ENCODE data around the gene CYP2R1. TPM values are rescaled to one million over a fixed set of nuclear protein-coding genes. Genes with fewer than 3 reads are reported as not detected.

Gene CYP2R1
- total and polyA plus RNA-seq, 2 of the 8 experiments (the other 6 are each of a cell fraction or from before 2014, with no cell fraction given): 8.3 to 12.9 TPM

DNA sequence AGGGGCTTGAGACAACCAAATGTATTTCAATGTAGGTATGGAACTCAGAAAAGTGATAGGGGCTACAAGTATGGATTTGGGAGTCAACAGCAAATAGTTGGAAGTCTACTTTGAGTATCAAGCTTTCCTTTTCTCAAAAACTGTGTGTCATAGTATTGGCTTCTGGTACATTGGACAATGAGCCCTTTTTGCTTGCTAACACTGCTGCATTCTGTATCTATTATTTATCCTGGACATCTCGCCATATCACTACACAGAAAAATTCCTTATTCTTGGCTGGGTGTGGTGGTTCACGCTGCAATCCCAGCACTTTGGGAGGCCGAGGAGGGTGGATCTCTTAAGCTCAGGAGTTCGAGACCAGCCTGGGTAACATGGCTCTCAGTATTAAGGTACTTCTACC is 18.4 kb downstream of the CYP2R1 start:
- H3K56ac ChIP-seq (replicated peaks; ENCODE audit: insufficient read length, low read depth, low read length): no peak overlapping the region
- no peak overlapping the region for H3K4ac ChIP-seq (replicated peaks; ENCODE audit: insufficient read length, low read depth, low read length)
- no peaks in the 10 kb centered on the region for H3K9me3 ChIP-seq (ENCODE audit: insufficient read depth in 2 of 2, low read depth in 1 of 2, low read length in 1 of 2)
- WGBS, 2 experiments (ENCODE audit: extremely low coverage in 1 of 2, insufficient coverage in 1 of 2, insufficient read length in 1 of 2, insufficient replicate concordance in 2 of 2, low coverage in 1 of 2, low lambda C conversion rate in 2 of 2, missing lambda C conversion rate in 1 of 2): 94% methylated on average over 4 of the region's 4 CpGs; no CpG with 5 or more reads in 1 of the 2 experiments
- no peak overlapping the region for H3K23ac ChIP-seq (ENCODE audit: insufficient read length)
- no peak overlapping the region for H2BK20ac ChIP-seq (ENCODE audit: low read length)
- no peak overlapping the region for H3K27ac ChIP-seq (ENCODE audit: low read depth, low read length)
- H3K9ac ChIP-seq (replicated peaks in 1 of 4; ENCODE audit: extremely low read depth in 1 of 4, low read depth in 3 of 4, low read length in 3 of 4): no peak overlapping the region
- no peak overlapping the region for H3K14ac ChIP-seq (ENCODE audit: insufficient read length)
- H2AK5ac ChIP-seq (ENCODE audit: low read depth, low read length): no peak overlapping the region
- H2BK120ac ChIP-seq (replicated peaks; ENCODE audit: low read depth, low read length): no peak overlapping the region
- CTCF ChIA-PET (ENCODE audit: partially characterized antibody): no interaction called here
- no peak overlapping the region for H2AFZ ChIP-seq (ENCODE audit: low read length)
- H2BK5ac ChIP-seq (ENCODE audit: low read depth, low read length): no peak overlapping the region
- DNase-seq (ENCODE audit: low read depth in 1 of 2, low spot score in 2 of 2) (no peak), FAIRE-seq (no peak)
- H3K4me1 ChIP-seq (replicated peaks in 1 of 4; ENCODE audit: control insufficient read depth in 3 of 4, insufficient read depth in 4 of 4, low read length in 3 of 4): no peaks in the 10 kb centered on the region
- no peak overlapping the region for H3K18ac ChIP-seq (ENCODE audit: extremely low read depth, low read length)
- H4K20me1 ChIP-seq (replicated peaks in 1 of 2; ENCODE audit: control insufficient read depth in 1 of 2, insufficient read depth in 2 of 2, low read length in 2 of 2): no peaks in the 10 kb centered on the region
- H2BK12ac ChIP-seq (ENCODE audit: low read depth, low read length): no peak overlapping the region
- no peak overlapping the region for H4K91ac ChIP-seq (replicated peaks; ENCODE audit: insufficient read length, low read length)
- H3K79me1 ChIP-seq (ENCODE audit: low read depth, low read length): no peaks in the 10 kb centered on the region
- H2BK15ac ChIP-seq (ENCODE audit: low read length): no peak overlapping the region
- POLR2A ChIA-PET (ENCODE audit: partially characterized antibody): no interaction called here
- no peaks in the 10 kb centered on the region for H3K23me2 ChIP-seq (ENCODE audit: low read depth, low read length)
- H4K8ac ChIP-seq (ENCODE audit: extremely low read depth, insufficient read depth, low read length): no peak overlapping the region
- H3K79me2 ChIP-seq (ENCODE audit: control insufficient read depth in 1 of 2, insufficient read depth in 2 of 2, low read length in 2 of 2): no peaks in the 10 kb centered on the region
- no peak overlapping the region for H4K5ac ChIP-seq (ENCODE audit: insufficient read length, low read depth, low read length)
- no peaks in the 10 kb centered on the region; a peak in 1 of 7 replicates for H3K27me3 ChIP-seq (replicated peaks in 1 of 4; ENCODE audit: control insufficient read depth in 3 of 4, extremely low read depth in 1 of 4, insufficient read depth in 3 of 4, low read length in 3 of 4)
- H3K4me3 ChIP-seq (ENCODE audit: extremely low read depth in 1 of 4, insufficient read depth in 2 of 4, low read depth in 3 of 4, low read length in 4 of 4): no peak overlapping the region
- peaks cover 0 to 4% (median 3%) of the 10 kb centered on the region in 4 experiments; a peak in 4 of 8 replicates for H3K36me3 ChIP-seq (ENCODE audit: control insufficient read depth in 2 of 4, insufficient read depth in 4 of 4, low read length in 3 of 4)
- H3K4me2 ChIP-seq (ENCODE audit: insufficient read depth in 1 of 2, low read depth in 2 of 2, low read length in 2 of 2): no peak overlapping the region
- no peak for TF ChIP-seq ZNF274 (IDR thresholded peaks at IDR 0.05; ENCODE audit: borderline replicate concordance, extremely low read depth, low read length)
- TF ChIP-seq SUZ12 (IDR thresholded peaks at IDR 0.05; ENCODE audit: low read length): no peak
